Measurements from ENCODE around the gene CDKAL1.

GRCh38 chr6:21050935-21051334, 516.7 kb downstream of the CDKAL1 start:
- TF ChIP-seq CTCF (IDR thresholded peaks at IDR 0.05 in 8 of 11, conservative IDR thresholded peaks at IDR 0.05 in 3 of 11) (no peak), POLR2A (IDR thresholded peaks at IDR 0.05) (no peak)

Data from spleen (tissue), 7 donors.